Measurements from ENCODE around the gene ZFYVE26. TPM values are rescaled to one million over a fixed set of nuclear protein-coding genes. Genes with fewer than 3 reads are reported as not detected.

Gene ZFYVE26
- total RNA-seq, 1 experiment from 2014 or later: 13.2 TPM

- CTCF ChIA-PET: no interaction called here
- Histone ChIP-seq H3K79me2 (ENCODE audit: insufficient read depth, low read length) (no peaks in the 10 kb centered on the region), H3K4me1 (ENCODE audit: control insufficient read depth in 1 of 2, insufficient read depth in 2 of 2, low read length in 2 of 2) (no peaks in the 10 kb centered on the region), H3K4me2 (ENCODE audit: low read length) (no peak overlapping the region), H4K20me1 (ENCODE audit: insufficient read depth) (no peaks in the 10 kb centered on the region), H3K27me3 (ENCODE audit: insufficient read depth, low read length) (no peaks in the 10 kb centered on the region), H3K9me3 (ENCODE audit: control insufficient read depth in 1 of 2, insufficient read depth in 1 of 2, low read depth in 1 of 2, low read length in 2 of 2) (no peaks in the 10 kb centered on the region), H3K4me3 (replicated peaks in 1 of 2; ENCODE audit: low read depth in 1 of 2, low read length in 2 of 2) (no peak overlapping the region), H3K9ac (ENCODE audit: low read length) (no peak overlapping the region), H3K9me2 (ENCODE audit: insufficient read depth) (no peaks in the 10 kb centered on the region), H2AFZ (ENCODE audit: low read depth, low read length, poor library complexity, severe bottlenecking) (no peak overlapping the region), H3K27ac (ENCODE audit: low read depth, low read length) (no peak overlapping the region), H3K36me3 (ENCODE audit: control insufficient read depth in 1 of 2, insufficient read depth in 2 of 2, low read length in 2 of 2) (no peaks in the 10 kb centered on the region)
- no TSS peak for BruUV-seq (replicated peaks)
- ATAC-seq: no peak
- RAD21 ChIA-PET (ENCODE audit: low non-redundant PET in 1 of 2, low total read pairs in 2 of 2, uncharacterized antibody in 2 of 2, unreplicated experiment in 2 of 2): no interaction called here
- intact Hi-C loops (cut with micrococcal nuclease): no loop called here
- no peak for DNase-seq (ENCODE audit: low read depth, low spot score)
- TF ChIP-seq REST (IDR thresholded peaks at IDR 0.05; ENCODE audit: low read depth) (no peak), POLR2AphosphoS5 (IDR thresholded peaks at IDR 0.05; ENCODE audit: low read depth, low read length) (no peak), CBX3 (IDR thresholded peaks at IDR 0.05; ENCODE audit: low read depth) (no peak), FOSL1 (IDR thresholded peaks at IDR 0.05; ENCODE audit: low read depth) (no peak), TCF7L2 (IDR thresholded peaks at IDR 0.05; ENCODE audit: borderline replicate concordance, extremely low read depth, insufficient read depth, insufficient read length) (no peak), RAD21 (IDR thresholded peaks at IDR 0.05; ENCODE audit: low read depth) (no peak), CTCF (IDR thresholded peaks at IDR 0.05 in 2 of 3, conservative IDR thresholded peaks at IDR 0.05 in 1 of 3; ENCODE audit: borderline replicate concordance in 1 of 3, insufficient read depth in 1 of 3, low read depth in 2 of 3, low read length in 2 of 3) (no peak), ZBTB33 (IDR thresholded peaks at IDR 0.05; ENCODE audit: extremely low read depth, insufficient replicate concordance, low read length) (no peak), YY1 (IDR thresholded peaks at IDR 0.05; ENCODE audit: extremely low read depth, insufficient replicate concordance, low read depth, low read length) (no peak), EZH2phosphoT487 (IDR thresholded peaks at IDR 0.05; ENCODE audit: borderline replicate concordance) (no peak), POLR2A (IDR thresholded peaks at IDR 0.05; ENCODE audit: borderline replicate concordance, extremely low read depth, insufficient read depth, insufficient read length) (no peak), ZFX (IDR thresholded peaks at IDR 0.05) (no peak), ATF3 (IDR thresholded peaks at IDR 0.05) (no peak)
- POLR2A ChIA-PET: no interaction called here
These were observed 37.3 kb upstream of the ZFYVE26 start for GRCh38 chr14:67853715-67854114.
